D721Med (cell line): Measurements from ENCODE around the gene TSPAN5.

Experiments
- DNase-seq: peaks from one replicate; pipeline ENCODE4 v3.0.0; 2011; ENCODE audit warnings: low spot score; ENCODE audit not compliant: insufficient read length
- FAIRE-seq: peaks from 2 replicates; lab custom pipeline; 2011; peaks lifted over from hg19 to GRCh38; lab: Jason Lieb, UNC
- CTCF ChIP-seq: IDR thresholded peaks from 2 replicates; pipeline ENCODE4 v1.5.1; 2012; ENCODE audit warnings: mild to moderate bottlenecking, control low read depth; ENCODE audit not compliant: insufficient read depth; ENCODE audit errors: missing control alignments

Gene TSPAN5

GRCh38 chr4:98522062-98522461, 136.3 kb downstream of the TSPAN5 start:
- FAIRE-seq (no peak), DNase-seq (no peak)
- no peak for TF ChIP-seq CTCF

GRCh38 chr4:98521486-98521885, 136.9 kb downstream of the TSPAN5 start:
- TF ChIP-seq CTCF: no peak
- FAIRE-seq (no peak), DNase-seq (no peak)

- FAIRE-seq: no peak
- no peak for DNase-seq
- TF ChIP-seq CTCF: no peak
Observed at GRCh38 chr4:98519268-98519977, 139.0 kb downstream of the TSPAN5 start.

- DNase-seq (no peak), FAIRE-seq (no peak)
- TF ChIP-seq CTCF: no peak
Observed at GRCh38 chr4:98518559-98519267, 139.7 kb downstream of the TSPAN5 start.

GRCh38 chr4:98517218-98518021, 141.0 kb downstream of the TSPAN5 start:
- DNase-seq (no peak), FAIRE-seq (no peak)
- TF ChIP-seq CTCF: no peak

GRCh38 chr4:98516441-98517217, 141.8 kb downstream of the TSPAN5 start:
- no peak for TF ChIP-seq CTCF
- FAIRE-seq: peak; percentile 90
- DNase-seq: no peak
